GM18870 (cell line): Measurements from ENCODE around the gene AHRR.

ENCODE experiments used
- ATAC-seq: cut with Tn5 transposase; IDR thresholded peaks from one replicate; pipeline ENCODE4 v1.9.1; 2021; ENCODE audit warnings: moderate library complexity; ENCODE audit not compliant: unreplicated experiment

Gene AHRR

GRCh38 chr5:453725-454481 is 132.4 kb downstream of the AHRR start:
- ATAC-seq: no peak

- no peak for ATAC-seq
Observed at GRCh38 chr5:454936-455335, 133.4 kb downstream of the AHRR start.

GRCh38 chr5:455806-456205 is 134.3 kb downstream of the AHRR start:
- ATAC-seq: no peak

- ATAC-seq: no peak
Observed at GRCh38 chr5:456351-457194, 135.1 kb downstream of the AHRR start.

DNA sequence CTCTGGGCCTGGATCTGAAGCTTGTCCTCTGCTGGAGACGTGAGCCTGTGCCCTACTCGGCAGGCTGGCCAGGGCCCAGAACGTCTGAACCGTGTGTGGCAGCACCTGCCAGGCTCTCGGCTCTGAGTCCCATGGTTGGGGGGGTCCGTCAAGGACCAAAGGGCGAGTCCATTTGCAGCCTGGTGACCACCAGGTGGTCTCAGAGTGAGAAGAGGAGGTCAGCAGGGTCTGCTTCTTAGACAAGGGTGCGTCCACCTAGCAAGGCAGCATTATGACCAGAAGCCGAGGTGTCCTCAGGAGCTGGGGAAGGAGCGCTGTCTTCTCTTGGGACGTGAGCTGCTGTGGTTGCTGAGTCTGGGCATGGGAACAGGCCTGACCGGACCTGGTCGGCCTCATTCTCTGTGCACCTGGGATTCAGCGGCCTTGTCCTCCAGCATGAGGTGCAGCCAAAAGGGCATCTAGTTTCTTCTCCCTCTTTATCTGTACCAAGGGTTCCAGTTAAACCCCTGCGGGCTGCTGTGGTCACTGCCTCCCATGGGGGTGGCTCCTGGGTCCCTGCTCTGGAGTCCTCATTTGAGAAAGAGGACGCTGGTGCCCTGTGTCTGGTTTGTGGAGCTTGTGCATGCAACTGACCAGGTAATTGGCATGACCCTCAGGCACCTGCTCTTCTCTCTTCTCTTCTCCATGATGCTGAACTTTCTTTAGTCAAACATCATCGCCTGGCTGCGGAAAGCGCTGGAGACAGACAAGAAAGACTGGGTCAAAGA is 135.9 kb downstream of the AHRR start:
- ATAC-seq: no peak

DNA sequence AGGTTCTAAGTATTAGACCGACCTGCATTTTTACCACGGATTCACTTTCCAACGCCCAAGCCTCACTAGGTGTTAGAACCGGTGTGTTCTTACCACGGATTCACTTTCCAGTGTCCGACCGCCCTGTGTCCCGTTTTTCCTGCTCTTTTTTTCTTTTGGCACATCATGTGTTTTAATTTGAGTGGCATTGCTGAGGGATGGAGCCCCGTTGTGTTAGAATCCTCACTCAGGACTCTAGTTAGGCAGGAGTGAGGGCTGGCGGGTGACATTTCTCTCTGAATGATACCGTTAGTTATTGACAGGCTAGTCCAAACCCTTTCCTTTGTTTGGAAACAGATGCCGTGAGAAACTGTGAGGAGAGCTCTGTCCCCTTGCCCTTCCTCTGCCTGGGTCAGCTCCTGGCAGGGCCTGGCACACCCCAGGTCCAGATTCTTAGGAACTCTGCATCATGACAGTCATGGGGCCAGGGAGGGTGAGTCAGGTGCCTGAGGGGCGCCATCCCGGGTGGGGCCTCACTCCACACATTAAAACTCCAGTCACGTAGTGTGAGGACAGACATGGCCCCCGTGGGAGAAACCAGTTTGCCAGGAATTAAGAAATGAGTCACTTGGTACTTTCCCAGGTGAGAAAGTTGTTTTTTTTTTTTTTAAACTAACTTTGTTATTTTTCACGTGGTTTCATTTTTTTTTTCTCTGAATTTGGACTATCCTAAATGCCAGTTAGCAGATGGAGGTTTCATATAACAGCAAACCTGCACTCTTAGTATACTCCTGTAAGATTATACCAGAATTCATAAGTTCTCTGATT is 137.2 kb downstream of the AHRR start:
- ATAC-seq: peak; percentile 66

- no peak for ATAC-seq
Observed at GRCh38 chr5:459562-460272, 138.2 kb downstream of the AHRR start.

GRCh38 chr5:460273-460625 is 138.7 kb downstream of the AHRR start:
- ATAC-seq: no peak

- ATAC-seq: no peak
Observed at GRCh38 chr5:462051-462481, 140.6 kb downstream of the AHRR start.

DNA sequence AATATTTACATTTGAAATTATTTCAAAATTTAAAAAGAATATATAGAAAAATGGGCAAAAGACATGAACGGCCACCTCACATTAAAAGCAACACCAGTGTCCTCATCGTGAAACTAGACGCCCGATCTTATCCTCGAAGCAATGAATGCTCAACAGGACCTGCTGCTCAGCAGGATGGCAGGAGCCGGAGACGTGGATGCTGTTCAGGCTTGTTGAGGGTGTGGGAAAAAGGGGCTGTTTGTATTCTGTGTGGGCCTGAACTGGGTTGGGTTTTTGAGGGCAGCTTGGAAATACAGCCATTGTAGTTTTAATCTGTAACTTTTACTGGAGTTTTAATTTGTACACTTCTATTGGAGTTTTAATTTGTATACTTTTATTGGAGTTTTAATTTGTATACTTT is 141.8 kb downstream of the AHRR start:
- no peak for ATAC-seq

GRCh38 chr5:463952-464351 is 142.4 kb downstream of the AHRR start:
- no peak for ATAC-seq

DNA sequence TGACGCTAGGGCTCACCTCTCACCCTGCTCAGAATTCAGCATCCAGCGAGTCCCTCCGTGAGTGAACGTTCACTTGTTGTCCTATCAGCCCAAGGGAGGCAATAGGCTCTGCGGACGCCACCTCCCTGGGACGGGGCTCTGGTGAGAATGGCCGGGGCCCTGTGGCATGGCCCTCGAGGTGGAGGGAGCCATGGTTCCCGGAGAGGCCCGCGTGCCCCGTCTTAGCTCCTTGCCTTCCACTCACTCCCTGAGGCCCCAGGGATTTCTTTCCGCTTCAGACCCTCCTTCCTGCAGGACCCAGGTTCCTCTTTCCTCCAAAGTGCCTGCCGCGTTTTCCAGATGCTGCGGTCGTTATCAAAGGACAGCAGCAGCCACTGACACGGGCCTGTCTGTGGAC is 142.9 kb downstream of the AHRR start:
- ATAC-seq: no peak

DNA sequence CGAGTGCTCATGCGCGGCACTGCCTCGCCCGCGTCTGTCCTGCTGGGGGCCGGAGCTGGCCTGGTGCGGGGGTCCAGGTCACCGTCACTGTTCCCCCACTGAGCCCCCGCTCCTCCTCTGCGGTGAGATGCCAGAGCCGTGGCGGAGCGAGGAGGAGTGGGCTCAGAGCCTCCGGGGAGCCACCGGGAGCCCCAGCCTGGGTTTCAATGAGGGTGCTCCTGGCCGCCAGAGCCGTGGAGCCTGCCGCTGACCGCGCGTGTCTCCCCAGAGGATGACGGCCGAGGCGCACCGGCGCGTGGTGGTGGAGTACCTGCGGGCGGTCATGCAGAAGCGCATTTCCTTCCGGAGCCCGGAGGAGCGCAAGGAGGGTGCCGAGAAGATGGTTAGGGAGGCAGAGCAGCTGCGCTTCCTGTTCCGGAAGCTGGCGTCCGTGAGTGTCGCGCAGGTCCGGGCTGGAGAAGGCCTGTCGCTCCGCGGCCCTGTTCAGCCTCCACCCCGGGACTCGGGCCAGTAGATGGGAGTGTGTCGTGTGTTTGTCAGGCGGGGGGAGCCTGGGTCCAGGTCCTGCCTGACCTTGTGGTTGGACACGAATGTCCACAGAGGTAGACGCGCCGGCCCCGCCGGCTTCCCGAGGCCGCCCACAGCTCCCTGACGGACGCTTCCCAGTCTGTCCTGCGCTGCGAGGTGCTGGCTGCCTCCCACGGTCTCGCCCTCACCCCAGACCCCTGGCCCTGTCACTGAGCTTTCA is 143.5 kb downstream of the AHRR start:
- ATAC-seq: no peak

DNA sequence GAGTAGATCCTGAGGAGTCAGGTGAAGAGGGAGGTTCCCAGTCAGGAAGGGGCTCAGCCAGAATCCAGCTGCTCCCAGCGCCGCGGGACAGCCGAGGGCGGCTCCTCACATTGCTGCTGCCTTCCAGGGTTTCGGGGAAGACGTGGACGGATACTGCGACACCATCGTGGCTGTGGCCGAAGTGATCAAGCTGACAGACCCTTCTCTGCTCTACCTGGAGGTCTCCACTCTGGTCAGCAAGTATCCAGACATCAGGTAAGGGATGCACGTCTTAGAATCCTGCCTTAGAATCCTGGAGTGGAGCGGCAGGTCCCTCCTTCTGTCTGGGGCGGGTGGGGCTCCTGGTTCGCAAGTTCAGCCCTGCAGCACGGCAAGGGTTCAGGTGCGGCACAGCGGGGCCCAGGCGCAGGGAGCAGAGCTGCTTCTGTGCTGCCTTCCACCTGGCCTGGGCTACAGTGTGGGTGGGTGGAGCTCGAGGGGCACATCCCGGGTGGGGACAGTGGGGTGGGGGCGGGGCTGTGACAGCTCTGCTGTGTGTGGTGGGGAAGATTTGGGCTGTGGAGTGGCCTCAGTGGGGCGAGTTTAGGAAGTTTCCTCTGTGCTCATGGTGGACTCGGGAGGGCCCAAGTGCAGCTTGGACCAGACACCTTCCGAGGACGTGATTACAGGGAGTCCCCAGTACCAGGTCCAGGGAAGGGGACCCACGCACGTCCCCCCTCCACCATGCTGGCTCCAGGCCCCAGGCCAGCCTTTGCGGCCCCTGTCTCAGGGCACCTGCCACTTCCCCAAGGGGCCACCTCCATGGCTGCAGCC is 144.3 kb downstream of the AHRR start:
- no peak for ATAC-seq

DNA sequence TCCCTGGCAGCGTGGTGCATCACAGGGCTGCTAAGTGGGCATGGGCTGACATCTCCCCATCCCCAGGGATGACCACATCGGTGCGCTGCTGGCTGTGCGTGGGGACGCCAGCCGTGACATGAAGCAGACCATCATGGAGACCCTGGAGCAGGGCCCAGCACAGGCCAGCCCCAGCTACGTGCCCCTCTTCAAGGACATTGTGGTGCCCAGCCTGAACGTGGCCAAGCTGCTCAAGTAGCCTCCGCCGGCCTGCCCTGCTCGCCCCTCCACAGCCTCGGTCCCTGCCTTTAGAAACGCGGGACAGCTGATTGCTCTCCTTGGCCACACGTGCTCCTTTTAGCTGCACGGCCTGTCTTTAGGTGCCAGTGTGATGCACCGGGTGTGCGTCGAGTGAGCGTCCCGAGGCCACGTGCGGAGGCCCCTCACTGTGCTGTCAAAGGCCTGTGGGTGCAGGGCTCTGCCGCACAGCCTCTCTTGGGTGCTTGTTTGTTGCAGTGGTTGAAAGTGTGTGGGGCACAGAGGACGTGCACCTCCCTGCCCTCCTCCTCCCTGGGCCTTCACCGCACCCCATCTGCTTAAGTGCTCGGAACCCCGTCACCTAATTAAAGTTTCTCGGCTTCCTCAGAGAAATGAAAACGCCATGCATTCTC is 145.3 kb downstream of the AHRR start:
- ATAC-seq: no peak

DNA sequence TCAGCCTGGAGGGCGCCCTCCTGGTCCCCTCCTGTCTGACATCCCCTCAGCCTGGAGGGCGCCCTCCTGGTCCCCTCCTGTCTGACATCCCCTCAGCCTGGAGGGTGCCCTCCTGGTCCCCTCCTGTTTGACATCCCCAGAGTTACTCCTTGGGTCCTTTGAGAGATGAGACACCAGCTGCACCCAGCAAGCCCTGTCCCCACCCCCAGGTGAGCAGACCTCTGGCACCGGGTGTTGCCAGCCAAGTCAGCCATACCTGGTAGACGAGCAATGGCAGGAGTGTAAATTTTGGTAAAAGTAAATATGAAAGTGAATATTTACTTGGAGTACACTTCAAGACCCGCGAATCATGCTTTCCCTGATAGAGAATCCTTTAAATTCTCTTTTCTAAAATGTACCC is 146.9 kb downstream of the AHRR start:
- ATAC-seq: no peak

DNA sequence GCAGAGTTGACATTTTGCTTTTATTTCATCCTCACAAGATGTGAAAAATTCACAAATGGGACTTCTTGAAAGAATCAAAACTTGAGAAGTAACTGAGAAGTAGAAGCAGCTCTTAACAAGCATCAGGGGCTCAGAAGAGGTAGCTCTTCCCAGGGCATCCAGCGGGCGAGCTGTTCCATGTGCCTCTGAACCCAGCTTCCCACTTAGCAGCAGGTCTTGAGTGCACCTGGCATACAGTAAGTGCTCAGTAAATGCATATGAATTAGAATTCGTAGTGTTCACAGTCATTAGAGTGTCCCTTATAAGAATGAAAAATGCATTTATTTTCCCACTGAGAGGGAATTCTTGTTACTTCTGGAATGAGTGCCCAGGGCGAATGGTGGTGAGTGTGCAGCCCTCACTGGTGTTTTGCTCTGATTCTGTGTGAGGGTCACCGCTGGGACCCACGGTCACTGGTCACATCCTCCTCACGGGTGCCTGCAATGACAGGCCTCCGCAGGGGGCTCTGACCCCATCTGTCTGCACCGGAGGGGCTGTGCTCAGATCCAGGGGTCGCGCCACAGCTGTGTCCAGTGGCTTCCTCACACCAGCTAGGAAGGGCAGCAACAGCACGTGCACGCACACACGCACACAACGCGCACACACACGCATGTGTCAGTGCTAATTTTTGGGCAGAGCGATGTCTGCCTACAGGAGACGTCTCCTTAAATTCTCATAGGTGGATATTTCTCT is 148.4 kb downstream of the AHRR start:
- ATAC-seq: no peak
